Gastrocnemius medialis (tissue), 4 donors: ENCODE measurements around the gene CYB5RL.

Experiments
- CTCF ChIP-seq, 5 experiments: fragments of 450-650 bp in 3 of 5; fragments of 200-600 bp in 2 of 5; sonication (generic) in 2 of 5; IDR thresholded peaks in 4 of 5; conservative IDR thresholded peaks in 1 of 5; 1 replicate in 4 of 5; 2 replicates in 1 of 5; pipeline ENCODE4 v1.5.1; 2016 to 2019; ENCODE audit warnings: antibody characterized with exemption in 5 of 5, mild to moderate bottlenecking in 3 of 5, moderate library complexity in 3 of 5
- POLR2A ChIP-seq, 2 donors: fragments of 450-650 bp; IDR thresholded peaks; one replicate each; pipeline ENCODE4 v1.6.1; 2017; ENCODE audit warnings: antibody characterized with exemption in 2 of 2, mild to moderate bottlenecking in 2 of 2, moderate library complexity in 2 of 2

GRCh38 chr1:54186056-54186455 lies 13.8 kb downstream of the CYB5RL start:
- no peak for TF ChIP-seq POLR2A (IDR thresholded peaks at IDR 0.05)
- TF ChIP-seq CTCF (IDR thresholded peaks at IDR 0.05 in 4 of 5, conservative IDR thresholded peaks at IDR 0.05 in 1 of 5), result no peak
